IPS-18a (cell line): ENCODE results near the gene NCCRP1.

Experiments used
- H3K27ac ChIP-seq: one replicate; pipeline ENCODE4 v1.5.1; 2013; ENCODE audit warnings: low read length
- H3K27me3 ChIP-seq: one replicate; pipeline ENCODE4 v1.6.1; 2013; ENCODE audit warnings: mild to moderate bottlenecking, low read length; ENCODE audit not compliant: control insufficient read depth, insufficient read depth
- H3K36me3 ChIP-seq: one replicate; pipeline ENCODE4 v1.6.1; 2013; ENCODE audit warnings: low read depth, low read length; ENCODE audit not compliant: control insufficient read depth
- H3K4me1 ChIP-seq: one replicate; pipeline ENCODE4 v1.6.1; 2013; ENCODE audit warnings: low read depth, low read length; ENCODE audit not compliant: control insufficient read depth
- H3K4me3 ChIP-seq: one replicate; pipeline ENCODE4 v1.5.1; 2013; ENCODE audit warnings: low read length
- H3K9ac ChIP-seq: one replicate; pipeline ENCODE4 v1.6.1; 2013; ENCODE audit warnings: mild to moderate bottlenecking, low read length, moderate library complexity
- H3K9me3 ChIP-seq: one replicate; pipeline ENCODE4 v1.6.1; 2013; ENCODE audit warnings: low read depth, low read length; ENCODE audit not compliant: control insufficient read depth

NCCRP1 gene

GRCh38 chr19:39166571-39167391, 30.0 kb upstream of the NCCRP1 start:
- H3K9ac ChIP-seq = no peak overlapping the region

GRCh38 chr19:39167461-39168257, 29.1 kb upstream of the NCCRP1 start:
- Histone ChIP-seq H3K4me1 (peaks cover 19% of the 10 kb centered on the region), H3K27me3 (no peaks in the 10 kb centered on the region), H3K4me3 (no peak overlapping the region), H3K27ac (no peak overlapping the region), H3K36me3 (peaks cover 4% of the 10 kb centered on the region), H3K9ac (no peak overlapping the region), H3K9me3 (no peaks in the 10 kb centered on the region)

More at GRCh38 chr19:39166571-39167391, 30.0 kb upstream of the NCCRP1 start:
- H3K27ac ChIP-seq = no peak overlapping the region
- no peak overlapping the region for H3K4me3 ChIP-seq
- H3K36me3 ChIP-seq = peaks cover 4% of the 10 kb centered on the region
- H3K27me3 ChIP-seq = no peaks in the 10 kb centered on the region
- no peaks in the 10 kb centered on the region for H3K9me3 ChIP-seq
- H3K4me1 ChIP-seq = peaks cover 19% of the 10 kb centered on the region

- Histone ChIP-seq H3K27me3 (no peaks in the 10 kb centered on the region), H3K4me3 (no peak overlapping the region), H3K27ac (no peak overlapping the region), H3K36me3 (peaks cover 4% of the 10 kb centered on the region), H3K9ac (no peak overlapping the region), H3K9me3 (no peaks in the 10 kb centered on the region), H3K4me1 (peaks cover 19% of the 10 kb centered on the region)
These were observed 28.3 kb upstream of the NCCRP1 start for GRCh38 chr19:39168258-39169142.

GRCh38 chr19:39169143-39169810, 27.5 kb upstream of the NCCRP1 start:
- H3K36me3 ChIP-seq = peaks cover 4% of the 10 kb centered on the region
- no peaks in the 10 kb centered on the region for H3K27me3 ChIP-seq
- peaks cover 19% of the 10 kb centered on the region for H3K4me1 ChIP-seq
- no peak overlapping the region for H3K27ac ChIP-seq
- H3K4me3 ChIP-seq = no peak overlapping the region
- H3K9me3 ChIP-seq = no peaks in the 10 kb centered on the region
- H3K9ac ChIP-seq = no peak overlapping the region

GRCh38 chr19:39170386-39171231, 26.2 kb upstream of the NCCRP1 start:
- no peak overlapping the region for H3K9ac ChIP-seq
- H3K4me3 ChIP-seq = no peak overlapping the region
- H3K9me3 ChIP-seq = no peaks in the 10 kb centered on the region
- no peaks in the 10 kb centered on the region for H3K27me3 ChIP-seq
- H3K27ac ChIP-seq = no peak overlapping the region
- peaks cover 4% of the 10 kb centered on the region for H3K36me3 ChIP-seq
- H3K4me1 ChIP-seq = peaks cover 19% of the 10 kb centered on the region

GRCh38 chr19:39171479-39172465, 25.0 kb upstream of the NCCRP1 start:
- Histone ChIP-seq H3K9ac (no peak overlapping the region), H3K4me1 (peaks cover 16% of the 10 kb centered on the region), H3K27me3 (no peaks in the 10 kb centered on the region), H3K9me3 (no peaks in the 10 kb centered on the region), H3K4me3 (no peak overlapping the region), H3K36me3 (peaks cover 4% of the 10 kb centered on the region), H3K27ac (no peak overlapping the region)

GRCh38 chr19:39172700-39173501, 23.9 kb upstream of the NCCRP1 start:
- Histone ChIP-seq H3K9ac (no peak overlapping the region), H3K27me3 (no peaks in the 10 kb centered on the region), H3K4me1 (peaks cover 6% of the 10 kb centered on the region), H3K36me3 (peaks cover 4% of the 10 kb centered on the region), H3K4me3 (no peak overlapping the region), H3K9me3 (no peaks in the 10 kb centered on the region), H3K27ac (no peak overlapping the region)

- Histone ChIP-seq H3K27me3 (no peaks in the 10 kb centered on the region), H3K4me3 (no peak overlapping the region), H3K9ac (no peak overlapping the region), H3K9me3 (no peaks in the 10 kb centered on the region), H3K4me1 (peaks cover under 1% of the 10 kb centered on the region), H3K27ac (no peak overlapping the region), H3K36me3 (peaks cover 8% of the 10 kb centered on the region)
These were observed 23.2 kb upstream of the NCCRP1 start for GRCh38 chr19:39173502-39173991.

- no peaks in the 10 kb centered on the region for H3K4me1 ChIP-seq
- no peaks in the 10 kb centered on the region for H3K27me3 ChIP-seq
- no peak overlapping the region for H3K9ac ChIP-seq
- H3K36me3 ChIP-seq = peaks cover 13% of the 10 kb centered on the region
- H3K4me3 ChIP-seq = no peak overlapping the region
- no peak overlapping the region for H3K27ac ChIP-seq
- H3K9me3 ChIP-seq = no peaks in the 10 kb centered on the region
These were observed 22.6 kb upstream of the NCCRP1 start for GRCh38 chr19:39174142-39174541.
